HepG2 (cell line): ENCODE results near the gene LIME1. TPM values are rescaled to one million over a fixed set of nuclear protein-coding genes. Genes with fewer than 3 reads are reported as not detected.

Experiments
- CC2D1A ChIP-seq: sonication (generic); formaldehyde crosslinking; IDR thresholded peaks from 2 replicates; pipeline ENCODE4 v1.8.1; 2023; ENCODE audit warnings: mild to moderate bottlenecking, missing genetic modification reagents
- CCAR2 ChIP-seq: fragments of 200-400 bp; formaldehyde crosslinking; optimal IDR thresholded peaks from 2 replicates; pipeline ENCODE3; 2018; ENCODE audit warnings: low read depth, mild to moderate bottlenecking, low read length, moderate library complexity
- CHCHD3 ChIP-seq: sonication (generic); formaldehyde crosslinking; IDR thresholded peaks from 2 replicates; pipeline ENCODE4 v1.8.0; 2022; ENCODE audit warnings: mild to moderate bottlenecking, missing genetic modification reagents, moderate library complexity
- FIP1L1 ChIP-seq: fragments of 200-400 bp; formaldehyde crosslinking; IDR thresholded peaks from 2 replicates; pipeline ENCODE4 v1.6.1; 2018; ENCODE audit warnings: low read depth, mild to moderate bottlenecking, low read length, moderate library complexity, borderline replicate concordance; ENCODE audit not compliant: insufficient read depth
- ISX ChIP-seq: sonication (generic); formaldehyde crosslinking; conservative IDR thresholded peaks from 2 replicates; pipeline ENCODE4 v1.5.0; 2020; ENCODE audit warnings: missing genetic modification reagents
- POGK ChIP-seq: sonication (generic); formaldehyde crosslinking; conservative IDR thresholded peaks from 2 replicates; pipeline ENCODE4 v1.8.0; 2022; ENCODE audit warnings: mild to moderate bottlenecking, moderate library complexity, missing genetic modification reagents
- SMYD3 ChIP-seq: sonication (generic); formaldehyde crosslinking; IDR thresholded peaks from 2 replicates; pipeline ENCODE4 v1.8.1; 2023; ENCODE audit warnings: mild to moderate bottlenecking, missing genetic modification reagents
- SSRP1 ChIP-seq: IDR thresholded peaks from 2 replicates; pipeline ENCODE4 v1.6.1; 2016; ENCODE audit warnings: control low read depth
- THYN1 ChIP-seq: sonication (generic); formaldehyde crosslinking; IDR thresholded peaks from 2 replicates; pipeline ENCODE4 v1.8.1; 2023; ENCODE audit warnings: low read depth, mild to moderate bottlenecking, moderate library complexity, missing genetic modification reagents, borderline replicate concordance
- ZBTB3 ChIP-seq: sonication (generic); formaldehyde crosslinking; IDR thresholded peaks from 2 replicates; pipeline ENCODE4 v1.4.0; 2020; ENCODE audit warnings: low read depth, mild to moderate bottlenecking, moderate library complexity, missing genetic modification reagents, borderline replicate concordance
- ZFY ChIP-seq: sonication (generic); formaldehyde crosslinking; IDR thresholded peaks from 2 replicates; pipeline ENCODE4 v1.4.0; 2020; ENCODE audit warnings: missing genetic modification reagents
- ZNF546 ChIP-seq: sonication (generic); formaldehyde crosslinking; conservative IDR thresholded peaks from 2 replicates; pipeline ENCODE4 v1.8.1; 2023; ENCODE audit warnings: mild to moderate bottlenecking, missing genetic modification reagents
- ZNF781 ChIP-seq: sonication (generic); formaldehyde crosslinking; IDR thresholded peaks from 2 replicates; pipeline ENCODE4 v1.5.1; 2020; ENCODE audit warnings: borderline replicate concordance, mild to moderate bottlenecking, missing genetic modification reagents; ENCODE audit errors: not compliant biosample characterization
- ZNF800 ChIP-seq: sonication (generic); formaldehyde crosslinking; IDR thresholded peaks from 2 replicates; pipeline ENCODE4 v1.4.0; 2020; ENCODE audit warnings: missing genetic modification reagents
- ZNF816 ChIP-seq: sonication (generic); formaldehyde crosslinking; IDR thresholded peaks from 2 replicates; pipeline ENCODE4 v1.8.0; 2022; ENCODE audit warnings: missing genetic modification reagents, mild to moderate bottlenecking, borderline replicate concordance
- polyA plus RNA-seq, 8 experiments: library from polyadenylated mRNA; depleted of rRNA in 3 of 8; stranded (reverse) in 7 of 8; unstranded in 1 of 8; fragments of >200 nt; fragmentation: Illumina TruSeq in 4 of 8; extraction: Trizol in 4 of 8; gene quantifications; 2 replicates each; pipeline versions ENCODE4 v1.2.1 to v1.2.3, GENCODE V29; 2011 to 2016; ENCODE audit warnings: low read depth in 4 of 8, missing spikeins in 1 of 8, mixed read lengths in 1 of 8; ENCODE audit not compliant: insufficient read depth in 1 of 8
- total RNA-seq, 5 experiments: library from RNA; depleted of rRNA; stranded (reverse); fragments of >200 nt; fragmentation: Illumina TruSeq; extraction: Trizol; gene quantifications; 2 replicates each; pipeline ENCODE4 v1.2.3, GENCODE V29; 2016; ENCODE audit warnings: low read depth in 1 of 5
- TF ChIP-seq, protein P1 (sequence below): sonication (generic); formaldehyde crosslinking; IDR thresholded peaks from 2 replicates; pipeline ENCODE4 v1.5.0; 2020; ENCODE audit warnings: mild to moderate bottlenecking, missing genetic modification reagents
- TF ChIP-seq, protein P2 (sequence below): sonication (generic); formaldehyde crosslinking; IDR thresholded peaks from 2 replicates; pipeline ENCODE4 v1.8.0; 2023; ENCODE audit warnings: mild to moderate bottlenecking, missing genetic modification reagents
- TF ChIP-seq, protein P3 (sequence below): sonication (generic); formaldehyde crosslinking; IDR thresholded peaks from 2 replicates; pipeline ENCODE4 v1.4.0; 2020; ENCODE audit warnings: low read depth, missing genetic modification reagents

Gene LIME1
- total and polyA plus RNA-seq, 2 of the 13 experiments (the other 11 are each of a cell fraction or from before 2014, with no cell fraction given): 13.0 to 61.5 TPM

- TF ChIP-seq ZNF800 (CRISPR knock-in tag) (no peak), POGK (CRISPR knock-in tag) (0 out of 2 replicates have a peak, but pooled peaks have one; percentile 2), SMYD3 (CRISPR knock-in tag) (no peak), CC2D1A (CRISPR knock-in tag) (0 out of 2 replicates have a peak, but pooled peaks have one; percentile 91), ZFY (CRISPR knock-in tag) (no peak), ISX (CRISPR knock-in tag) (no peak), ZBTB3 (CRISPR knock-in tag) (no peak), ZNF546 (no peak), CCAR2 (no peak), ZNF816 (peak; percentile 9; the same call in 1 of the 2 replicates), FIP1L1 (no peak), THYN1 (no peak), ZNF781 (no peak), SSRP1 (no peak), CHCHD3 (0 out of 2 replicates have a peak, but pooled peaks have one; percentile 74)
- TF ChIP-seq, protein P1, sequence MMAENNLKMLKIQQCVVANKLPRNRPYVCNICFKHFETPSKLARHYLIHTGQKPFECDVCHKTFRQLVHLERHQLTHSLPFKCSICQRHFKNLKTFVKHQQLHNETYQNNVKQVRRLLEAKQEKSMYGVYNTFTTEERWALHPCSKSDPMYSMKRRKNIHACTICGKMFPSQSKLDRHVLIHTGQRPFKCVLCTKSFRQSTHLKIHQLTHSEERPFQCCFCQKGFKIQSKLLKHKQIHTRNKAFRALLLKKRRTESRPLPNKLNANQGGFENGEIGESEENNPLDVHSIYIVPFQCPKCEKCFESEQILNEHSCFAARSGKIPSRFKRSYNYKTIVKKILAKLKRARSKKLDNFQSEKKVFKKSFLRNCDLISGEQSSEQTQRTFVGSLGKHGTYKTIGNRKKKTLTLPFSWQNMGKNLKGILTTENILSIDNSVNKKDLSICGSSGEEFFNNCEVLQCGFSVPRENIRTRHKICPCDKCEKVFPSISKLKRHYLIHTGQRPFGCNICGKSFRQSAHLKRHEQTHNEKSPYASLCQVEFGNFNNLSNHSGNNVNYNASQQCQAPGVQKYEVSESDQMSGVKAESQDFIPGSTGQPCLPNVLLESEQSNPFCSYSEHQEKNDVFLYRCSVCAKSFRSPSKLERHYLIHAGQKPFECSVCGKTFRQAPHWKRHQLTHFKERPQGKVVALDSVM (CRISPR knock-in tag): 0 out of 2 replicates have a peak, but pooled peaks have one; percentile 3
- TF ChIP-seq, protein P2, sequence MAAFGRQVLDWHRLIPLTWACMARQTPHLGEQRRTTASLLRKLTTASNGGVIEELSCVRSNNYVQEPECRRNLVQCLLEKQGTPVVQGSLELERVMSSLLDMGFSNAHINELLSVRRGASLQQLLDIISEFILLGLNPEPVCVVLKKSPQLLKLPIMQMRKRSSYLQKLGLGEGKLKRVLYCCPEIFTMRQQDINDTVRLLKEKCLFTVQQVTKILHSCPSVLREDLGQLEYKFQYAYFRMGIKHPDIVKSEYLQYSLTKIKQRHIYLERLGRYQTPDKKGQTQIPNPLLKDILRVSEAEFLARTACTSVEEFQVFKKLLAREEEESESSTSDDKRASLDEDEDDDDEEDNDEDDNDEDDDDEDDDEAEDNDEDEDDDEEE (CRISPR knock-in tag): no peak
- TF ChIP-seq, protein P3, sequence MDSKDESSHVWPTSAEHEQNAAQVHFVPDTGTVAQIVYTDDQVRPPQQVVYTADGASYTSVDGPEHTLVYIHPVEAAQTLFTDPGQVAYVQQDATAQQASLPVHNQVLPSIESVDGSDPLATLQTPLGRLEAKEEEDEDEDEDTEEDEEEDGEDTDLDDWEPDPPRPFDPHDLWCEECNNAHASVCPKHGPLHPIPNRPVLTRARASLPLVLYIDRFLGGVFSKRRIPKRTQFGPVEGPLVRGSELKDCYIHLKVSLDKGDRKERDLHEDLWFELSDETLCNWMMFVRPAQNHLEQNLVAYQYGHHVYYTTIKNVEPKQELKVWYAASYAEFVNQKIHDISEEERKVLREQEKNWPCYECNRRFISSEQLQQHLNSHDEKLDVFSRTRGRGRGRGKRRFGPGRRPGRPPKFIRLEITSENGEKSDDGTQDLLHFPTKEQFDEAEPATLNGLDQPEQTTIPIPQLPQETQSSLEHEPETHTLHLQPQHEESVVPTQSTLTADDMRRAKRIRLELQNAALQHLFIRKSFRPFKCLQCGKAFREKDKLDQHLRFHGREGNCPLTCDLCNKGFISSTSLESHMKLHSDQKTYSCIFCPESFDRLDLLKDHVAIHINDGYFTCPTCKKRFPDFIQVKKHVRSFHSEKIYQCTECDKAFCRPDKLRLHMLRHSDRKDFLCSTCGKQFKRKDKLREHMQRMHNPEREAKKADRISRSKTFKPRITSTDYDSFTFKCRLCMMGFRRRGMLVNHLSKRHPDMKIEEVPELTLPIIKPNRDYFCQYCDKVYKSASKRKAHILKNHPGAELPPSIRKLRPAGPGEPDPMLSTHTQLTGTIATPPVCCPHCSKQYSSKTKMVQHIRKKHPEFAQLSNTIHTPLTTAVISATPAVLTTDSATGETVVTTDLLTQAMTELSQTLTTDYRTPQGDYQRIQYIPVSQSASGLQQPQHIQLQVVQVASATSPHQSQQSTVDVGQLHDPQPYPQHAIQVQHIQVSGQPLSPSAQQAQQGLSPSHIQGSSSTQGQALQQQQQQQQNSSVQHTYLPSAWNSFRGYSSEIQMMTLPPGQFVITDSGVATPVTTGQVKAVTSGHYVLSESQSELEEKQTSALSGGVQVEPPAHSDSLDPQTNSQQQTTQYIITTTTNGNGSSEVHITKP: no peak
These were observed 4.9 kb downstream of the LIME1 start (continued) for GRCh38 chr20:63741354-63741675.
